HG02588 (cell line): ENCODE results near the gene FAM236D.
"Not testable (repeated sequence)": the region's sequence is repeated elsewhere in the genome, so short reads cannot be mapped to it uniquely, and the experiment has no call there.

ENCODE experiments used
- ATAC-seq: cut with Tn5 transposase; IDR thresholded peaks from one replicate; pipeline ENCODE4 v1.9.1; 2021; ENCODE audit warnings: mild to moderate bottlenecking, moderate library complexity; ENCODE audit not compliant: unreplicated experiment

FAM236D gene

DNA sequence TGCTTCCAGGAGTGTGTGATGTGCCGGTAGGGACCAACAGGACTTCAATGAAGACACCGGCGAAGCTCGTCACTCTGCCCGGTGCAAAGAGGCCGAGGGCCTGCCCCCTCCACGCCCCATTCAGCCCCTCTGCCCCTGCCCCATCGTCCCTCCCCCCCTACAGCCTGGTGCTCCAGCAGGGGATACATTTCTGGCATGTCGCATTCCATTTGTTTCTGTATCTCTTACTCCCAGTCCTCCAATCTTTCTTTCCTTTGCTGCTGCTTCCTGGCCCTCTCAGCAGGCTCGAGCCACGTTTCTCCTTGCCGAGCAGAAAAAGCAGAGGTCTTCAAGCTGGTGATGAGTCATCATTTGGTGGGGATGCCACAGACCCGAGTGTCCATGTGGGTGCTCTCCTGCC, at the start of gene FAM236D:
Gene FAM236D, minus strand, starts transcription at position 101 of the 400 bp plus-strand sequence. Its CDS starts 100 bp downstream, at position 1.
- ATAC-seq: not testable (repeated sequence)

DNA sequence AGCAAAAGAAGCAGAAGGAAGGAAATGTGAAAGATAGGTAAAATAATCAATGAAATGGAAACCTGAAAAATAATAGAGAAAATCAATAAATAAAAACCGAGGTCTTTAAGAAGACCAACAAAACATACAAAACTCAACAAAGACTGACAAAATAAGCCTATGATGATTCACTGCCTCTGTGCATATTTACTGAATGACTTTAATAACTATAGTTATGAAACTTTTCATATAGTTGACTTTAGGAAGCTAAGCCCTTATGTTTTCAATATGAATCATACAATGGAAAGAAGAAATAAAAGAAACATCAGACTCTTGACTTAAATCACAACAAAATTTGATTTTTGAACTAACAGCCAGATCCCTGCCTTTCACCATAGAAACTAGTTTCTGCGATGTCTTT, 29.5 kb upstream of the FAM236D start:
- not testable (repeated sequence) for ATAC-seq

DNA sequence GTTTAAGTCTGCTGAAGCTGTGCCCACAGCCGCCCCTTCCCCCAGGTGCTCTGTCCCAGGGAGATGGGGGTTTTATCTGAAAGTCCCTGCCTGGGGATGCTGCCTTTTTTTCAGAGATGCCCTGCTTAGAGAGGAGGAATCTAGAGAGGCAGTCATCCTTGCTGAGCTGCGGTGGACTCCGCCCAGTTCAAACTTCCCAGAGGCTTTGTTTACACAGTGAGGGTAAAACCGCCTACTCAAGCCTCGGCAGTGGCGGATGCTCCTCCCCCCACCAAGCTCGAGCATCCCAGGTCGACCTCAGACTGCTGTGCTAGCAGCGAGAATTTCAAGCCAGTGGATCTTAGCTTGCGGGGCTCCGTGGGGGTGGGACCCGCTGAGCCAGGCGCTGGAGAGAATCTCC, 22.7 kb upstream of the FAM236D start:
- not testable (repeated sequence) for ATAC-seq

DNA sequence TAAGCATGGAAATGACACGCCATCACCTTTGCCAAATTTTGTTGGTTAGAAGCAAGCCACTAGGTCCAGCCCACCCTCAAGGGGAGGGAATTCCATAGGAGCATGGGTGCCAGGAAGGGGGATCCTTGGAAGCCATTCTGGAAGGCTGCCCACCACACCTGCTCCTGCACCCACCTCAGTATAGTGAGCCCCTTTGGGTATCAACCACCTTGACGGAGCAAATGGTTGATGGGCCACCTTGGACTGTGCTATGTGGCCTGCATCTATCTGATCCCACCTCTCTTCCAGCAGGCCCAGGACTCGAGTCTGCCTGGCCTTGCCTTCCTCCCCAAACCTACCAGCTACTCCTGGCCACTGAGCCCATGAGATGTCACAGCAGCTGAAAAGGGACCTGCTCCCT, 17.6 kb downstream of the FAM236D start:
- ATAC-seq: not testable (repeated sequence)

DNA sequence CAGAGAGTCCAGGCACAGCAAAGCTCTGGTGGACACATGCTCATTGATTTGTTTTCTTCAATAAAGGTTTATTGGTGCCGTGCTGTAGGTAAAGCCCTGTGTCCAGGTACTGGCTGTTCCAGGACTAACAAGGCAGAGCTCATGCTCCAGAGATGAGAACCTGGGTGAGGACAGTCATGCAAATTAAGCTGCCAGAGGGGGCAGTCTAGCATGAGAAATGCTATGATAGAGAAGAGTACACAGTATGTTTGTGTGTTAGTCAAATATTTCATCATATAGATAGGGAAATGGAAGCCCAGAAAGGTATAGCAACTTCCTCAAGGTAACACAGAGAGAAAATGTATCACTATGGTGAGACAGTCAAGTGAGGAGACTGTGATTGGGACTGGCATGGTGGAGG, 19.9 kb downstream of the FAM236D start:
- not testable (repeated sequence) for ATAC-seq

DNA sequence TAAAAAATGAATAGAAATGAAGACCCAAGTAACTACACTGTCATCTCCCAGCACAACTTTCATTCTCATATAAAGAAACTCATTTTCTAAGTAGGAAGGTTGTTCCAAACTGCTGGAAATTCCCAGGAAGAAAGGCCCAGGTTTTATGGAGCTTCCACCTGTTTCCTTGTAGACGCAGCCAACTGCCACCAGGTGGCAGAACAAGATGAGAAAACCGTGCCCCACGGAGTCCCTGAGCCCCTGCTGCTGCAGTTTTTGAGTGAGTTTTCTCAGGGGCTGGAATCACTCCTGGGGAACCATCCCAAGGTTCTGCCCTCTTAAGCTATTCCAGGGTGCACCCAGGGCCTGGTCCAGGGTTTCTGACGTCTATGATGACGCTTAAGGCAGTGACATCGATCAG, 24.0 kb downstream of the FAM236D start:
- not testable (repeated sequence) for ATAC-seq

DNA sequence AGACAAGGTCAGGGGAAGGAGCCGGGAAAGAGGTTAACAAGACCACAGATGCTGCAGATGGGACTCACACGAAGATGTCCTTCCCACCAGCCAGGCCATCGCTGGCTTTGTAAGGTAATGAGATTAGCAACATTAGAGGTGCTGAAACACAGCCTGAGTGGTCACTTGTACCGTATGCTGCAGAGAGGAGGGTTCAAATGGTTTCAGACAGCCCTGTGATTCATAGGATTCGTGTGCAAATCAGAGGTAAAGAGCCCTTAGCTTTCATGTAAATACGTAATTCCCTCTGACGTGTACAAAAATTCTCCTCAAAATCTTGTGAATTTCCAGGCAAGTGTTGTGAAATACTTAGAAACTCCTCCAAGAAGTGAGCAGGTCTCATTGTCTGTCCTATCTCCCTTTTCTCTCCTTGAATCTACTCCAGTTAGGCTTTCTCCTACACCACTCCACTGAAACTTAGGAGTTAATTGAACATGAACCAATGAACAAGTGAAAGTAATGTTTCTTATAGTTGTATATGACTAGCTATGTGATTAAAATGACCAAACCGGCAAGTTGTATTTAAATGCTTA, 24.6 kb downstream of the FAM236D start:
- not testable (repeated sequence) for ATAC-seq

DNA sequence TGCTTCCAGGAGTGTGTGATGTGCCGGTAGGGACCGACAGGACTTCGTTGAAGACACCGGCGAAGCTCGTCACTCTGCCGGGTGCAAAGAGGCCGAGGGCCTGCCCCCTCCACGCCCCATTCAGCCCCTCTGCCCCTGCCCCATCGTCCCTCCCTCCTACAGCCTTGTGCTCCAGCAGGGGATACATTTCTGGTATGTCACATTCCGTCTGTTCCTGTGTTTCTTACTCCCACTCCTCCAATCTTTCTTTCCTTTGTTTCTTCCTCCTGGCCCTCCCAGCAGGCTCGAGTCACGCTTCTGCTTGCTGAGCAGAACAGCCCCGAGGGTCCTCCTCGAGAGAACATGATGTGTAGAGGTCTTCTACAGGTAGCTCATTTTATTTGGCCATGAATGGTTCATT, 25.4 kb downstream of the FAM236D start, which contains the start of gene FAM236B:
Gene FAM236B, minus strand, starts transcription at position 101 of the 400 bp plus-strand sequence. Its CDS starts 100 bp downstream, at position 1.
- ATAC-seq: not testable (repeated sequence)

DNA sequence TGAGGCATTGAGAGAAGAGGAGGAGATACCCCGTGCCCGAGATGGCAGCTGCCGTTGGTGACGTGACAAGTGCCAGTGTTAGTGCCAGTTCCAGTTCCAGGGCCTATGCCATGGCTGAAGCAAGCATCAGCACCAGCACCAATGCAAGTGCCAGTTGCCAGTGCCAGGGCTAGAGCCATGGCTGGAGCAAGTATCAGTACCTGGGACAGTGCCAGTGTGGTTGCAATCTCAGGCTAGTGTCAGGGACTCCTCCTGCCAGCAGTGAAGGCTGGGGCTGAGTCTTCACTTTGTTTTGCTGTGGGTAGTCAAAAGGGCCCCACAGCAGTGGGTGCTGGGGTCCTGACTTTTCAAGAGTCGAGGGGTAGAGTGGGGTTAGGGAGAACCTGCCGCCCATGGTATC, 29.9 kb downstream of the FAM236D start:
- ATAC-seq: not testable (repeated sequence)

DNA sequence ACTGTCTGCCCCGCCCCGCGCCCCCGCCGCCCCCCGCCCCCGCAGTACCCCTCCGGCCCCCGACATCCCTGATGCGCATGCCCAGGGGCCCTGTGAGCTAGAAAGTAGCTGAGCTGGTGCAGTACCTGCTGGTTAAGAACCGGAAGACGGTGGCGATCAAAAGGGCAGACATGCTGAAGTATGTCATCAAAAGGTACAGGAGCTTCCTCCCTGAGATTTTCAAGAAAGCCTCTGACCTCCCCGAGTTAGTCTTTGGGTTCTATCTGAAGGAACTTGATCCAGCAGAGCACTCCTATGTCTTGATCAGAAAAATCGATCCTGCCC, 30.6 kb downstream of the FAM236D start:
- ATAC-seq: peak; percentile 61

DNA sequence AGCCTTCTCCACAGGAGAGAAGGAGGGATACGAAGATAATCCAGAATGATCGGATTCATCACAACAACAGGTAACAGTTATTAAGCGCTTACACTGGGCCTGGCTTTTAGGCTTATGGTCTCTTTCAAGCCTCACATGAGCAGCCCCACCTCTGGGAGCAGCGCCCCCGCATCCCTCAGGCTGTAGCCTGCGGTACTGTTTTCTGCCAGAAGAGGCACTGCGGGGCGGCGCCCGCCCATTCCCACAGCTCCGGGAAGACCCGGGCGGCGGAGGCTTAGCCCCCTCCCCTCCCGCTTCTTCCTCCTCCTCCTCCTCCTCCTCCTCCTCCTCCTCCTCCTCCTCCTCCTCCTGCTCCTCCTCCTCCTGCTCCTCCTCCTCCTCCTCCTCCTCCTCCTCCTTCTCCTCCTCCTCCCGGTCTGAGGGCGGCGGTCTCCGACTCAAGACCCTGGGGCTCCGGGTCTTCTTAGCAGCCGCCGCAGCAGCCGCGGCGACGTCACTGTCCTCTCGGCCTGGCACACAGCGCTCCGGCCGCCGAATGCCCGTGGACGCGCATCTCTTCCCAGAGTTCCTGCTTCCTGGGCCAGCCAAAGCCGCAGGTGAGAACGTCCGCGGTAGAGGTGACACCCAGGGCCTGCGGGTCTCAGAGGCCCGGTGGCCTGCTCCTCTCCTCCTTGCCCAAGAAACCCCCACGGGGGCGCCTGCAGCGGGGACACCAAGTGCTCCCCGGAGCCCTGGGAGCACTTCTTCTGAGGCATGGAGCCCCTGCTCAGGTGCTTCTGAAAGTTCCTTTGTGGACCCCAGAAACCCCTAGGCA, 31.1 kb downstream of the FAM236D start, which contains the start of gene DMRTC1B:
Gene DMRTC1B, plus strand, starts transcription at position 238 of the 814 bp plus-strand sequence. CDS start 68,246 bp downstream, outside the sequence.
- ATAC-seq: peak; percentile 65

DNA sequence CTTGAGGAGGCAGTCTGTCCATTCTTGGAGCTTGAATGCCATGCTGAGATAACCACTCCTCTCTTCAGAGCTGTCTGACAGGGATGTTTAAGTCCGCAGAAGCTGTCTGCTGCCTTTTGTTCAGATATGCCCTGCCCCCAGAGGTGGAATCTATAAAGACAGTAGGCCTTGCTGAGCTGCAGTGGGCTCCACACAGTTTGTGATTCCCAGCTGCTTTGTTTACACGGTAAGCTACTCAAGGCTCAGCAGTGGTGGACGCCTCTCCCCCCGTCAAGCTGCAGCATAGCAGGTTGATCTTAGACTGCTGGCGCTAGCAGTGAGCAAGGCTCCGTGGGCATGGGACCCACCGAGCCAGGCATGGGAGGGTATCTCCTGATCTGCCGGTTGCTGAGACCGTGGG, 47.6 kb downstream of the FAM236D start:
- ATAC-seq: not testable (repeated sequence)
